Duodenal mucosa (tissue), 2 donors: ENCODE measurements around the gene PFKL.

Source experiments
- H3K27ac ChIP-seq: one replicate; pipeline ENCODE4 v1.7.0; 2013; ENCODE audit warnings: low read depth, low read length
- H3K27me3 ChIP-seq, 2 donors: one replicate each; pipeline ENCODE4 v1.7.0; 2013; ENCODE audit warnings: low read length in 2 of 2, control low read depth in 1 of 2; ENCODE audit not compliant: insufficient read depth in 2 of 2, control insufficient read depth in 1 of 2
- H3K36me3 ChIP-seq, 2 donors: one replicate each; pipeline ENCODE4 v1.7.0; 2013; ENCODE audit warnings: low read length in 2 of 2, control low read depth in 1 of 2; ENCODE audit not compliant: insufficient read depth in 2 of 2, control insufficient read depth in 1 of 2
- H3K4me1 ChIP-seq, 2 donors: one replicate each; pipeline ENCODE4 v1.7.0; 2013; ENCODE audit warnings: low read length in 2 of 2, control low read depth in 1 of 2; ENCODE audit not compliant: insufficient read depth in 2 of 2, control insufficient read depth in 1 of 2
- H3K4me3 ChIP-seq, 2 donors: one replicate each; pipeline ENCODE4 v1.7.0; 2013; ENCODE audit warnings: low read length in 2 of 2, low read depth in 1 of 2
- H3K9ac ChIP-seq, 2 donors: one replicate each; pipeline ENCODE4 v1.7.0; 2013; ENCODE audit warnings: low read length in 2 of 2, low read depth in 1 of 2
- H3K9me3 ChIP-seq, 2 donors: one replicate each; pipeline ENCODE4 v1.7.0; 2013; ENCODE audit warnings: low read length in 2 of 2, control low read depth in 1 of 2; ENCODE audit not compliant: control insufficient read depth in 1 of 2

PFKL gene

GRCh38 chr21:44262338-44263056, 37.4 kb upstream of the PFKL start:
- Histone ChIP-seq H3K9me3 (no peaks in the 10 kb centered on the region), H3K36me3 (no peaks in the 10 kb centered on the region), H3K4me3 (no peak overlapping the region), H3K4me1 (no peaks in the 10 kb centered on the region), H3K27me3 (no peaks in the 10 kb centered on the region), H3K27ac (no peak overlapping the region), H3K9ac (no peak overlapping the region)

- no peak overlapping the region for H3K27ac ChIP-seq
Observed at GRCh38 chr21:44263221-44263760, 36.6 kb upstream of the PFKL start.

GRCh38 chr21:44263768-44264167, 36.1 kb upstream of the PFKL start:
- Histone ChIP-seq H3K9ac (no peak overlapping the region), H3K4me1 (no peaks in the 10 kb centered on the region), H3K27ac (no peak overlapping the region), H3K36me3 (no peaks in the 10 kb centered on the region), H3K27me3 (no peaks in the 10 kb centered on the region), H3K9me3 (no peaks in the 10 kb centered on the region), H3K4me3 (no peak overlapping the region)

More at GRCh38 chr21:44263221-44263760, 36.6 kb upstream of the PFKL start:
- Histone ChIP-seq H3K9me3 (no peaks in the 10 kb centered on the region), H3K4me1 (no peaks in the 10 kb centered on the region), H3K4me3 (no peak overlapping the region), H3K36me3 (no peaks in the 10 kb centered on the region), H3K27me3 (no peaks in the 10 kb centered on the region), H3K9ac (no peak overlapping the region)

DNA sequence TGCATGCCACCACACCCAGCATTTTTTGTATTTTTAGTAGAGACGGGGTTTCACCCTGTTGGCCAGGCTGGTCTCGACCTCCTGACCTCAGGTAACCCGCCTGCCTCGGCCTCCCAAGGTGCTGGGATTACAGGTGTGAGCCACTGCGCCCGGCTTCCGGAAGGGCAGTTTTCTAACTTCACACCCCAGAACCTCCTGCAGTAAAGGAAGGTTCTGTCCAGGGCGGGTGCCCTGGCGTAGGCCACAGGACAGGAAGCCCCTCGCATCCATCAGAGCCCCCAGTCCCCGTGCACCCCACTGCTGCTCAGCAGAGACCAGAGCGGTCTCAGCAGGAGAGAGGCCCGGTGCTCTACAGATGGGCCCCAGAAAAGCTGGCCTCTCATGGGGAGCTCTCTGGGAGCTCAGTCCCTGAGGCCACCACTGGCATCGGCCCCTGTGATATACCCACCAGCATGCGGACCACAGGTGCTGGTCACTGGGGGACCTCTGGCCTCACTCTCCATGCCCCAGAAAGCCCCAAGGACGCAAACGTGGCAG, 34.1 kb upstream of the PFKL start:
- no peaks in the 10 kb centered on the region for H3K36me3 ChIP-seq
- no peaks in the 10 kb centered on the region for H3K27me3 ChIP-seq
- no peaks in the 10 kb centered on the region for H3K9me3 ChIP-seq

GRCh38 chr21:44267655-44268142, 32.2 kb upstream of the PFKL start:
- Histone ChIP-seq H3K9ac (no peak overlapping the region), H3K4me1 (no peaks in the 10 kb centered on the region), H3K27ac (no peak overlapping the region), H3K27me3 (no peaks in the 10 kb centered on the region), H3K9me3 (no peaks in the 10 kb centered on the region), H3K36me3 (no peaks in the 10 kb centered on the region), H3K4me3 (no peak overlapping the region)

More for the DNA sequence above, 34.1 kb upstream of the PFKL start:
- Histone ChIP-seq H3K9ac (no peak overlapping the region), H3K4me3 (no peak overlapping the region), H3K27ac (no peak overlapping the region), H3K4me1 (no peaks in the 10 kb centered on the region)

GRCh38 chr21:44269090-44269489, 30.8 kb upstream of the PFKL start:
- no peaks in the 10 kb centered on the region for H3K27me3 ChIP-seq
- H3K4me3 ChIP-seq, result no peak overlapping the region
- H3K9me3 ChIP-seq, result no peaks in the 10 kb centered on the region
- no peak overlapping the region for H3K27ac ChIP-seq
- H3K9ac ChIP-seq, result no peak overlapping the region
- H3K36me3 ChIP-seq, result no peaks in the 10 kb centered on the region
- H3K4me1 ChIP-seq, result no peaks in the 10 kb centered on the region

DNA sequence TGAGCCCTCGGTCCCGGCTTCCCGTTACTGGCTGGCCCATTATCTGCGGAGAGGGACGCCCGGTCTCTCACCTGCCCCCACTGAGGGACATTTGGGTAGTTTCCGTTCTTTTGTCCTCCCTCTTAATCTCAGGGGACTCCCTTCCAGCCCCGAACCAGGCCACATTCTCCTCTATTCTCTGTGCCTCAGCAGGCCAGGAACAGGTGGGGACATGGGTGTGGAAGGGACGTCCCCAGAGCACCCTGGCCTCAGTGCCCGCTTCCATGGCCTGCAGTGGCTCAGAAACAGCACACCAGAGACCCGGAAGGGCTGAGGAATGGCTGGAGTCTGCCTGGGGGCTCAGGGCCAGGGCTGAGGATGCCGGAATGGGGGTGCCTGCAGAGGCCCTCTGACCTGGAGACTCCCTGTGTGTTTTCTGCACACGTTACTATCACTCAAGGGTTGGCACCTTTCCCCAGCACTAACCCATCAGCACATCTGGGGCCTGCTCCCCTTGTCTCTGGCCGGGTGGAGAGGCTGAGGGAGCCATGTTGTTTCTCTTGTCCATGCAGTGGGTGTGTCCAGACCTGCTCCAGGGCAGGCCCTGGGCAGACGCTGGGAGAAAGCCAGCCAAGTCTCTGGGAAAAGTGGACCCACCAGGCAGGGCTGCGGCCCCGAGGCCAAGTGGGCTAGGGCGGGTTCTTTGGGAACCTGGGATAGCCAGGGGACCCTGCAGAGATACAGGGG, 28.1 kb upstream of the PFKL start:
- H3K4me1 ChIP-seq, result no peaks in the 10 kb centered on the region
- H3K27me3 ChIP-seq, result no peaks in the 10 kb centered on the region
- no peak overlapping the region for H3K9ac ChIP-seq
- H3K9me3 ChIP-seq, result no peaks in the 10 kb centered on the region
- H3K4me3 ChIP-seq, result no peak overlapping the region
- H3K36me3 ChIP-seq, result no peaks in the 10 kb centered on the region
- H3K27ac ChIP-seq, result no peak overlapping the region

GRCh38 chr21:44272284-44272858, 27.5 kb upstream of the PFKL start:
- H3K9ac ChIP-seq, result no peak overlapping the region
- no peaks in the 10 kb centered on the region for H3K9me3 ChIP-seq
- H3K27ac ChIP-seq, result no peak overlapping the region
- H3K4me1 ChIP-seq, result no peaks in the 10 kb centered on the region
- no peaks in the 10 kb centered on the region for H3K27me3 ChIP-seq
- H3K36me3 ChIP-seq, result no peaks in the 10 kb centered on the region
- H3K4me3 ChIP-seq, result no peak overlapping the region

- Histone ChIP-seq H3K27me3 (no peaks in the 10 kb centered on the region), H3K9ac (no peak overlapping the region), H3K4me1 (no peaks in the 10 kb centered on the region), H3K36me3 (no peaks in the 10 kb centered on the region), H3K9me3 (no peaks in the 10 kb centered on the region), H3K4me3 (no peak overlapping the region), H3K27ac (no peak overlapping the region)
Observed at GRCh38 chr21:44273046-44273445, 26.8 kb upstream of the PFKL start.

- Histone ChIP-seq H3K36me3 (no peaks in the 10 kb centered on the region), H3K4me1 (no peaks in the 10 kb centered on the region), H3K27me3 (no peaks in the 10 kb centered on the region), H3K9me3 (no peaks in the 10 kb centered on the region), H3K4me3 (no peak overlapping the region), H3K27ac (no peak overlapping the region), H3K9ac (no peak overlapping the region)
Observed at GRCh38 chr21:44275041-44275440, 24.8 kb upstream of the PFKL start.
